Measurements from ENCODE around the gene ANKRD18B. TPM values are rescaled to one million over a fixed set of nuclear protein-coding genes. Genes with fewer than 3 reads are reported as not detected.

ANKRD18B gene
- total and polyA plus RNA-seq, 9 of the 15 experiments (the other 6 are each of a cell fraction or from before 2014, with no cell fraction given), result 0.43 to 12.6 (median 1.8) TPM

- TF ChIP-seq PHF8 (IDR thresholded peaks at IDR 0.05; ENCODE audit: borderline replicate concordance, low read length) (0 out of 2 replicates have a peak, but pooled peaks have one; percentile 38), ZFP36 (IDR thresholded peaks at IDR 0.05; ENCODE audit: low read depth, low read length, partially characterized antibody) (peak; percentile 70), ZBTB33 (CRISPR knock-in tag; IDR thresholded peaks at IDR 0.05) (peak; percentile 78), RBFOX2 (IDR thresholded peaks at IDR 0.05; ENCODE audit: low read depth, low read length) (peak; percentile 79)
Observed at GRCh38 chr9:33523397-33524305, at the start of gene ANKRD18B (continued).

GRCh38 chr9:33475357-33475756 is 48.7 kb upstream of the ANKRD18B start:
- no peak overlapping the region for H3K4me3 ChIP-seq
- no peaks in the 10 kb centered on the region for H3K9me3 ChIP-seq (replicated peaks; ENCODE audit: control insufficient read depth, insufficient read depth, low read depth, low read length)
- peaks cover 4 to 7% of the 10 kb centered on the region in 2 experiments; a peak in 3 of 5 replicates for H3K4me1 ChIP-seq (replicated peaks in 1 of 2; ENCODE audit: control insufficient read depth in 2 of 2, insufficient read depth in 2 of 2, low read length in 2 of 2)
- DNase-seq (ENCODE audit: extremely low read depth in 1 of 4, low spot score in 3 of 4) (no peak), FAIRE-seq (no peak), ATAC-seq (no peak)
- in situ Hi-C loops (cut with MboI), result no loop called here
- no TSS peak for BruUV-seq (replicated peaks)
- intact Hi-C loops (cut with micrococcal nuclease), result loop anchor here (10.0 kb wide), 1 partner anchor 249 kb away; no protein-coding TSS in a partner anchor
- no peak overlapping the region for H3K27ac ChIP-seq (ENCODE audit: extremely low read depth, low read depth, low read length)
- H2AFZ ChIP-seq (ENCODE audit: low read depth, low read length), result no peak overlapping the region
- no peak overlapping the region for H3K4me2 ChIP-seq (ENCODE audit: insufficient read depth, low read length)
- peaks cover 22% of the 10 kb centered on the region for H3K36me3 ChIP-seq (ENCODE audit: control insufficient read depth, insufficient read depth, low read length)
- H3K9ac ChIP-seq (ENCODE audit: insufficient read depth in 1 of 2, low read depth in 2 of 2, low read length in 2 of 2), result no peak overlapping the region
- 75% methylated on average over 1 of the region's 1 CpG for WGBS (ENCODE audit: insufficient coverage, low coverage, missing lambda C conversion rate)
- ChIA-PET CTCF (ENCODE audit: low intra/inter-chr PET ratio) (no interaction called here), POLR2A (interaction anchor here (0.5 to 1.8 kb wide), 3 partner anchors 19 to 683 kb away, joined by 3 to 6 read pairs (median 3); no protein-coding TSS in a partner anchor)
- no peaks in the 10 kb centered on the region for H3K27me3 ChIP-seq (ENCODE audit: control insufficient read depth in 2 of 2, insufficient read depth in 2 of 2, low read length in 2 of 2)
- H3K79me2 ChIP-seq (ENCODE audit: control insufficient read depth, insufficient read depth, low read length), result peaks cover 31% of the 10 kb centered on the region
- no peaks in the 10 kb centered on the region for H3K9me1 ChIP-seq (ENCODE audit: control insufficient read depth, insufficient read depth, low read length)
- no peaks in the 10 kb centered on the region for H4K20me1 ChIP-seq (replicated peaks; ENCODE audit: control insufficient read depth, insufficient read depth, low read length)
- TF ChIP-seq COPS2 (conservative IDR thresholded peaks at IDR 0.05), result no peak
- peak; percentile 54 for TF ChIP-seq PRDM10 (IDR thresholded peaks at IDR 0.05; ENCODE audit: partially characterized antibody)
